K562 (cell line): ENCODE data around the gene KIF5A. TPM values are rescaled to one million over a fixed set of nuclear protein-coding genes. Genes with fewer than 3 reads are reported as not detected.

ENCODE experiments used
- CUX1 ChIP-seq: fragments of 200-800 bp; sonication (Bioruptor generic); IDR thresholded peaks from 2 replicates; pipeline ENCODE4 v1.6.1; 2016; ENCODE audit warnings: missing genetic modification characterization, missing compliant biosample characterization
- ELF4 ChIP-seq: fragments of 450-650 bp; formaldehyde crosslinking; IDR thresholded peaks from 2 replicates; pipeline ENCODE4 v1.4.0; 2022; ENCODE audit warnings: missing genetic modification characterization
- ERF ChIP-seq: fragments of 450-650 bp; formaldehyde crosslinking; IDR thresholded peaks from 2 replicates; pipeline ENCODE4 v1.4.0; 2020; ENCODE audit warnings: mild to moderate bottlenecking, mixed read lengths
- FOXM1 ChIP-seq, 2 experiments: fragments of 450-650 bp in 1 of 2; sonication (generic) in 1 of 2; formaldehyde crosslinking in 1 of 2; IDR thresholded peaks; 2 replicates each; pipeline versions ENCODE4 v1.6.1 to v1.9.0; 2017 to 2022; ENCODE audit warnings: low read depth in 2 of 2, mild to moderate bottlenecking in 2 of 2, missing genetic modification reagents in 1 of 2, moderate library complexity in 1 of 2
- GABPA ChIP-seq: fragments of 200-800 bp; sonication (Bioruptor generic); conservative IDR thresholded peaks from 2 replicates; pipeline ENCODE4 v1.6.1; 2016; ENCODE audit warnings: low read depth, missing genetic modification characterization, missing compliant biosample characterization
- GATAD2B ChIP-seq: fragments of 450-650 bp; IDR thresholded peaks from 2 replicates; pipeline ENCODE4 v1.6.1; 2017; ENCODE audit warnings: mild to moderate bottlenecking, borderline replicate concordance
- HDGF ChIP-seq: fragments of 450-650 bp; IDR thresholded peaks from 2 replicates; pipeline ENCODE4 v1.6.1; 2016
- HNRNPUL1 ChIP-seq: fragments of 200-400 bp; formaldehyde crosslinking; IDR thresholded peaks from 2 replicates; pipeline ENCODE4 v1.6.1; 2017; ENCODE audit warnings: low read length
- MAFG ChIP-seq: fragments of 450-650 bp; conservative IDR thresholded peaks from 2 replicates; pipeline ENCODE4 v1.6.1; 2016; ENCODE audit warnings: missing genetic modification characterization, missing compliant biosample characterization
- MCM5 ChIP-seq: fragments of 450-650 bp; IDR thresholded peaks from 2 replicates; pipeline ENCODE4 v1.6.1; 2016; ENCODE audit warnings: low read depth
- MEF2D ChIP-seq: conservative IDR thresholded peaks from 2 replicates; pipeline ENCODE4 v1.6.1; 2016; ENCODE audit warnings: low read depth, missing genetic modification characterization, missing compliant biosample characterization
- MYNN ChIP-seq, 2 experiments: sonication (generic); formaldehyde crosslinking in 1 of 2; IDR thresholded peaks; 2 replicates each; pipeline versions ENCODE4 v1.5.0 to v1.6.1; 2016 to 2020; ENCODE audit warnings: antibody characterized with exemption in 1 of 2, missing genetic modification reagents in 1 of 2
- NR4A1 ChIP-seq, 2 experiments: fragments of 250-450 bp in 1 of 2; fragments of 450-650 bp in 1 of 2; sonication (Bioruptor Pico) in 1 of 2; IDR thresholded peaks; 2 replicates each; pipeline versions ENCODE4 v1.4.0 to v1.6.1; 2016 to 2020; ENCODE audit warnings: mild to moderate bottlenecking in 2 of 2, missing compliant biosample characterization in 1 of 2, missing genetic modification characterization in 1 of 2, moderate library complexity in 1 of 2
- NRF1 ChIP-seq, 2 experiments: fragments of 450-650 bp; IDR thresholded peaks in 1 of 2; conservative IDR thresholded peaks in 1 of 2; 2 replicates each; pipeline ENCODE4 v1.6.1; 2014; ENCODE audit warnings: mild to moderate bottlenecking in 2 of 2
- PHF20 ChIP-seq: fragments of 450-650 bp; IDR thresholded peaks from 2 replicates; pipeline ENCODE4 v1.6.1; 2018; ENCODE audit not compliant: partially characterized antibody
- POLR2A ChIP-seq: fragments of 450-650 bp; conservative IDR thresholded peaks from 2 replicates; pipeline ENCODE4 v1.6.1; 2016
- RBM22 ChIP-seq: fragments of 200-400 bp; formaldehyde crosslinking; IDR thresholded peaks from 2 replicates; pipeline ENCODE4 v1.6.1; 2018; ENCODE audit warnings: low read length, low read depth; ENCODE audit not compliant: poor library complexity, severe bottlenecking
- SMAD3 ChIP-seq: fragments of 450-650 bp; formaldehyde crosslinking; conservative IDR thresholded peaks from 2 replicates; pipeline ENCODE4 v1.4.0; 2020; ENCODE audit warnings: mild to moderate bottlenecking
- SREBF2 ChIP-seq: sonication (generic); formaldehyde crosslinking; IDR thresholded peaks from 2 replicates; pipeline ENCODE4 v1.4.0; 2020; ENCODE audit warnings: mild to moderate bottlenecking, missing genetic modification reagents
- ZNF217 ChIP-seq: sonication (generic); formaldehyde crosslinking; IDR thresholded peaks from 2 replicates; pipeline ENCODE4 v1.8.0; 2022; ENCODE audit warnings: mild to moderate bottlenecking, missing genetic modification reagents
- ZNF398 ChIP-seq: fragments of 250-450 bp; sonication (Bioruptor Pico); IDR thresholded peaks from 2 replicates; pipeline ENCODE4 v1.8.0; 2021; ENCODE audit warnings: moderate library complexity, mild to moderate bottlenecking, inconsistent platforms
- ZNF586 ChIP-seq: fragments of 450-650 bp; formaldehyde crosslinking; conservative IDR thresholded peaks from 2 replicates; pipeline ENCODE4 v1.4.0; 2020; ENCODE audit warnings: mild to moderate bottlenecking, moderate library complexity
- polyA plus RNA-seq, 8 experiments: library from polyadenylated mRNA; depleted of rRNA in 4 of 8; stranded (reverse) in 5 of 8; unstranded in 3 of 8; fragments of >200 nt; fragmentation: Nextera tagmentation in 2 of 8; fragmentation: Illumina TruSeq in 1 of 8; extraction: Ambion mirVana in 2 of 8; extraction: Trizol in 1 of 8; gene quantifications; 2 replicates each; pipeline versions ENCODE4 v1.2.1 to v1.2.3, GENCODE V29; 2011 to 2014; ENCODE audit warnings: inconsistent platforms in 1 of 8, missing spikeins in 1 of 8
- total RNA-seq, 7 experiments: library from RNA; depleted of rRNA in 6 of 7; stranded (reverse); fragments of >200 nt in 6 of 7; fragmentation: Illumina TruSeq in 2 of 7; extraction: Trizol in 2 of 7; gene quantifications; 2 replicates each; pipeline versions ENCODE4 v1.2.1 to v1.2.3, GENCODE V29; 2011 to 2021; ENCODE audit warnings: low replicate concordance in 1 of 7

KIF5A gene
- total and polyA plus RNA-seq, 9 of the 15 experiments (the other 6 are each of a cell fraction or from before 2014, with no cell fraction given) = 3.4 to 17.7 (median 8.0) TPM

GRCh38 chr12:57590864-57591781, 41.3 kb downstream of the KIF5A start, which contains the start of gene PIP4K2C (continued):
- TF ChIP-seq HNRNPUL1 (no peak), ELF4 (CRISPR knock-in tag) (peak; percentile 65; the same call in 1 of the 2 replicates), FOXM1 (IDR thresholded peaks at IDR 0.05; ENCODE audit: low read depth) (no peak), FOXM1 (CRISPR knock-in tag; IDR thresholded peaks at IDR 0.05; ENCODE audit: low read depth) (0 out of 2 replicates have a peak, but pooled peaks have one; percentile 64), MYNN (IDR thresholded peaks at IDR 0.05) (no peak), MYNN (CRISPR knock-in tag; IDR thresholded peaks at IDR 0.05) (no peak), MCM5 (no peak), SMAD3 (CRISPR knock-in tag) (0 out of 2 replicates have a peak, but pooled peaks have one; percentile 51), RBM22 (peak; percentile 42), ERF (CRISPR knock-in tag) (peak; percentile 62; the same call in 1 of the 2 replicates), GABPA (tag) (peak; percentile 80), MAFG (tag) (no peak), GATAD2B (peak; percentile 73; the same call in 1 of the 2 replicates), POLR2A (peak; percentile 78), ZNF586 (CRISPR knock-in tag) (no peak), ZNF217 (CRISPR knock-in tag) (no peak), HDGF (no peak), ZNF398 (CRISPR knock-in tag) (no peak), PHF20 (peak; percentile 86), NR4A1 (CRISPR knock-in tag; IDR thresholded peaks at IDR 0.05) (no peak), NR4A1 (tag; IDR thresholded peaks at IDR 0.05) (no peak), NRF1 (conservative IDR thresholded peaks at IDR 0.05 in 1 of 2, IDR thresholded peaks at IDR 0.05 in 1 of 2) (peak; percentile 75 to 79), CUX1 (no peak), SREBF2 (no peak), MEF2D (no peak)
